GM19193 (cell line): ENCODE results near the gene RFX2.

ENCODE experiments used
- POLR2A ChIP-seq: IDR thresholded peaks from 4 replicates; pipeline ENCODE4 v1.6.1; 2011; ENCODE audit not compliant: insufficient read depth, insufficient read length; ENCODE audit errors: extremely low read depth

The RFX2 gene

DNA sequence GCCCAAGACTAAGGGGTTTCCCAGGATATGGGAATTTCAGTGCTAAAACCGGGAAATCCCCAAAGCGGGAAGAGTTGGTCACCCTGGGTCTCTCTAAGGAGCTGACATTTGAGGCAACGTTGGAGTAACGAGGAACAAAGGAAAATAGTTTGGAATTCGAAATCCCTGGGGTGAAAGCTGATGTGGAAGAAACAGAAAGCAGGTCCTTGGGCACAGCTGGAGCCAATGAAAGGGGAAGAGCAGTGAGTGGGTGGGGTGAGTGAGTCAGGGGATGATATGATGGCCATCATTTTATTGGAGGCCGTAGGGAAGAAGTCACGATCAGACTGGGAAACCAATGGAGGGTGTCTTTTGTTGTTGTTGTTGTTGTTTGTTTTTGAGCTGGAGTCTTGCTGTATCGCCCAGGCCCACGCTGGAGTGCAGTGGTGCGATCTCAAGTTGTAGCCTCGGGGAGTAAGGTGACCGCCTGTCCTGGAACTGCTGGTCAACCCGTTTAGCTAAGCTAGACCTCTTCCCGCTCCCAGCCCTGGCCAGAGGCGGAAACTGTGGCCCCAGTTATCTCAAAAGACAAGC, 3.4 kb upstream of the RFX2 start:
- TF ChIP-seq POLR2A: no peak

DNA sequence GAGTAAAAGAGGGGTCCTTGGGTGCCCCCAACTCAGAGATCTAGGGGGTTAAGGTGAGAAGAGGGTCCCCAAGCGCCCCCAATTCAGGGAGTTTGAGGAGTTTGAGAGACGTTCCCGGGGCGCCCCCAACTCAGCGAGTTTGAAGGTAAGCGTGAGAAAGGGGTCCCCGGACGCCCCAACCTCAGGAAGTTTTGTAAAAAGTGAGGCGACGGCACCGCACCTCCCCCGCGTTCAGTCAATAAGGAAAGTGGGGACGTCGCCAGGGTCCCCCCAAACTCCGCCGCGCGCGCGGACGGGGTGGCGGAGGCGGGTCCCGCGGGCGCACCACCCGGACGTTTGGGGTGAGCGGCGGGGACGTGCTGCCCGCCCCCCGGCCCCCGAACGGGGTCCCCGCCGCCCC, 353 bp downstream of the RFX2 start:
- no peak for TF ChIP-seq POLR2A

DNA sequence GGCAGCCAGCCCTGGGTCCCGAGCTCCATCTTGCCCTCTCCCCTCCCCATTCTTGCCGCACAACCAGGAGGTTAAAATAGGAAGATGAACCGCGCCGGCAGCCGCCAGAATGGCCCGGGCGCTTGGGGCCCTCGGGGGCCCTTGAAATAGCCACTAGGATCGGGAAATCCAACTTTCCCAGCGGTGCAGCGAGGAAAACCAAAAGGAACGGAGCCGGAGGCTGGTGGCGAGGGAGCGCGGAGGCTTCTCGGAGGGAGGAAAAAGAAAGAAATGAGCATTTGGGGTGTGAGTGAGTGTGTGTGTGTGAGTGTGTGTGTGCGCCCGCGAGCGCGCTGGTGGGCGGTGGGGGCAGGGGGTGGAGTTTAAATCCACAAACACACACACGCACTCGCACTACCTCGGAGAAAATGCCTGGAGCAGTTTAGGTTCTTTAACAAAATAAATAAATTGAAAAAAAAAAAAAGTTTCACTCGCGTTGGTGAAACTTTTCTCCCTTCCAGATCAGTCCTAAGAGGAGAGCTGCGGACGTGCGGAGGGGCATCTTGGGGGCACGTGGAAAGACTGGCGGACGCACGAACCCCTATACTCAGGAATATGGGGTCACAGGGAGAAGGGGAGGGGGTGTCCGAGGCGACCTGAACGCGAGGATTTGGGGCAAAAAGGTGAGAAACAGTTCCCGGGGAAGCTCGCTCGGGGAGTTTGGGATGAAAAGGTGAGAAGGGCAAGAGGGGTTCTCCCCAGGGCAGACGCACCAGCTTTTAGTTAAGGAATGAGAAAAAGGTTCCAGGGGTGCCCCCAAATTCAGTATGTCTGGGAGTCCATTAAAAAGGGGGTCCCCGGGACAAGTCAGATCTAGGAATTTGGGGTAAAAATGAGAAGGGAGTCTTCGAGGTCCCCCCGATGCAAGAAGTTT, 1.3 kb downstream of the RFX2 start:
- no peak for TF ChIP-seq POLR2A

DNA sequence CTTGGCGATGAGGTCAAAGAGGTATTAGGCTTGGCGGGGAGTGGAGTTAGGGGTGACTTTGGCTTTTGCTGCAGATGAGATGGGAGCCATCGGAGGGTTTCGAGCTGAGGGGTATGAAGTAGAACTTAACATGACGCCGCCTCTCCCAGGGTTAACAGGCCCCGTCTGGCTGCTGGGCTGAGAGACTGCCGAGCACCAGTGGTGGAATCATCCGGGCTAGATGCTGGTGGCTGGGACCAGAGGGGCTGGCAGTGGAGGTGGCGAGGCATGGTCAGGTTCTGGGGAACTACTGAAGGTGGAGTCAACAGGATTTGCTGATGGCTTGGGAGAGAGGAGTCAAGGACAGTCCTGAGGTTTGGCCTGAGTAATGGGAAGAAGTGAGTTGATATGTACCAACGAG, 4.9 kb downstream of the RFX2 start:
- TF ChIP-seq POLR2A: no peak

DNA sequence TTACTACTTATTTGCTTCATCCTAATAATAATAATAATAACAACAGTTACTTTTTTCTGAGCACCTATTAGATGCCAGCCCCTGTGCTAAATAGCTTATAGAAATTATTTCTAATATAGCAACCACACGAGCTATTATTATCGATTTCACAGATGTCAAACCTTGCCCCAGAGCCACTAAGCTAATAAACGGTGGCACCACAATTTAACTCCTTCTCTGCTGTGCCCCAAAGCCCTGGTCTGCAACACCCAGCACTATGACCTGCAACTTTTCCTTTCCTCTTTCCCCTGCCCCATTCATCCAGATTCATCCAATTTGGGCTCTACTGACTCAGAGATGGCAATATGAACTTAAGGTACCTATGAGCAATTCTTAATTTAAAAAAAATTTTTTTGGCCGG, 6.4 kb downstream of the RFX2 start:
- no peak for TF ChIP-seq POLR2A

DNA sequence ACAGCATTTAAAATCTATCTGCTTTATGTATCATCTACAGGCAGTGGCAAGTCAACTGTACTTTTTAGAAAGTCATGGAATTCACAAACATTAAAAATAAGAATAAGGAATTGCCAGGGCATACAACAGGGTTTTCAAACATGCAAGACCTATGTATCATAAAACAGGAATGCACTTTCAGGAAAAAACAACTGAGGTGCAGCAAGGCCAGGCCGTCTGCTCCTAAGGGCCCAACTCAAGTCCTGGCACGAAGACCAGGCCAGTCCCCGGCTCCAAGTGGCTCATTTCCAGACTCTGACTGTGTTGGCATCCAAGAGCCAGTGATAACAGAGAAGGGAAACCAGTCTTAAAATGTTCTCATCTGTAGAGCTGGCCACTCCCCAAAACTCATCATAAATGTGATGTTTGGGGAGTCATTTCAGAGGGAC, 7.1 kb downstream of the RFX2 start:
- TF ChIP-seq POLR2A: no peak

DNA sequence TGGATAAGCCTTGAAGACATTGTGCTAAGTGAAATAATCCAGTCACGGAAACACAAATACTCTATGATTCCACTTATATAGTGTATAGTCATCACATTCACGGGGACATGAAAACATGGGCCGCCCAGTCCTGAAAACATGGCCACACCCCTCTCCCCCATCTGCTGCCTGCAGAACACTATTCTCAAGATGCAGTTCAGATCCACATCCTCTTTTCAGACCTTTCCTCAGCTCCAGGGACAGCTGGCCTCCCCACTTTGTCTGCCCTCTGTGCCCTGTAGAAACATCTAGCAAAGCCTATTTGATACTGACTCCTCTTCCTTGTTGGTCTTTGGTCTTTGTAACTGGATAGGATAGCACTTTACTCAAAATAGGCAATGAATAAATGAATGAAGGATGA, 8.3 kb downstream of the RFX2 start:
- TF ChIP-seq POLR2A: no peak

DNA sequence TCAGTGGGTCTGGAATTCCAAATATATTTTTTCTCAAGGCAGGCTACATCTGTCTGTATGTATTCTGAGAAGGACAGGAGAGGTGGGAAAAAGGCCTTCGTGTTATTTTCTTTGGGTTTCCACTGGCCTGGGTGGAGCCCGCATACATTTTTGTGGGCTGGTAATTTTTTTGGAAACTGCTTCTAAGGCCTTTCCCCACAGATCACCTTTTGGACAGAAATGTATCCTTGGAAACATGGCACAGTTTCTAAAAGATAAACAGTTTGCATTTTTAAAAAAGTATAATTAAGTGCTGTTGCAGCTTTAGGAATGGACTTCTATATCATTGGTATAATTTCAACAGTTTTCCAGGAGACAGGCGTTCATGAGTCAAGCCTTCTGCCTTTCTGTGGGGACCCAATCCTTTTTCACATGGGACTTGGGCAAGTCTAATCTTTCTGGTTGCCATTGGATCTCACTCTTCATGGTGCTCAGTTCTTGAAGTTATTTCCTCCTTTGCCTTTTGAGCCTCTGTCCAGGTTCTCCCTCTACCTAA, 8.9 kb downstream of the RFX2 start:
- TF ChIP-seq POLR2A: no peak

DNA sequence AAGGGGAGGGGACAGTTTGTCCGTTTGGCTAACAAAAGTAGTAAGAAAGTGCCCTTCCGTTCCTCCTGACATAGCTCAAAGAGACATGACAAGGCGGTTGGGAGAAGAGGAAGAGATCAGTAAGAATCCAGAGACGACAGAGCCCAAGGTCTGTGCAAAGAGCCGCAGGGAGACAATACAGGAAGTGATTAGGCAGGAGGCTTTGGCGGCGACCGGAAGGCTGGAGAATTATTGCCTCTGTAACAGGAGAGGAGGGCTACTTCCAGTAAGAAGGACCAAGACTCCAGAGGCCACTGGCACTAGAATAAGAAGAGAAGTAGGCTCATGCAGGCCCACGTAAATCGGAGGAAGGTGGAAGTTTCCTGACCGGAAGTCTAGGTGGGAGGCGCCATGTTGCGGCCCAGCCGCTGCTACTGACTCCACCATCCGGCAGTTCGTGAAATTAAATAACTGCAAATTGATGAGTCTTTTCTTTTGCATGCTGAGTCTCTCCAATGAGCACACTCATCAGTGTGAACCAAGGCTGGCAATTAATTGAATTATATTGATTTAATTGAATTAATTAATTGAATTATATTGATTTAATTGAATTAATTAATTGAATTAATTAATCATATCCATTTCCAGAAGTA, 9.9 kb downstream of the RFX2 start:
- TF ChIP-seq POLR2A: peak; percentile 23

DNA sequence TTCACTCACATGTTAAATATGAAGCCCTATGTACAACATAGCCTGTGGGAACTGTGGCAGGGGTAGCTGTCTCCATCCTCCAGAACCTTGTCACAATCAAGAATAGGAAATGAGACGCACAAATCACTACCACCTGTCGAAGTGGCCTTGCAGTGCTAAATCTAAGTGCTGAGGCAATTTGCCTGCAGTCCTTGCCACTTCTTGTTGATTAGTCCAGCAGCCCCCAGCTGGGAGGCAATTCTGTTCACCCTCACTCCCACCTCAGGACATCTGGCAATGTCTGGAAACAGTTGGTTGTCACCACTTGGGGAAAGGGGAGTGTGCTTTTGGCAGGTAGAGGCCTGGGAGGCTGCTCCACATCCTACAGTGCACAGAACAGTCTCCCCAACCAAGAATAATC, 10.7 kb downstream of the RFX2 start:
- no peak for TF ChIP-seq POLR2A

DNA sequence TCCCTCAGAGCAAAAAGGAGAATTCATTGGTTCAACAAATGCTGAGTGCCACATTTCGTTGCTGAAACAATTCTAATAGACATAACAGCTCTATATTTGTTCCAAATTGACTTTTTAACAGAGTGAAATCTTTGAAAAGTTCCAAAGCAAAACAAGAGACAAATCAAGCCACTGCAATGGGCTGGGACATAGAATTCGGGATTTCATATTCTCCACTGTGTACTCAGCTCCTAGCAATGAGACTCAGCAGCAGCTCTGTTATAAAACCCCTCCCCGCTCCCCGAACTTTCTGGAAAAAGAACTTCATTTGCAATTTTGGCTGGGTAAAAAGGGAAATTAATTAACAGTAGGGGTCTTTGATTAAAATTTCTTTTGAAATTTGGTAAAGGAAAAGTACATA, 11.3 kb downstream of the RFX2 start:
- TF ChIP-seq POLR2A: no peak

DNA sequence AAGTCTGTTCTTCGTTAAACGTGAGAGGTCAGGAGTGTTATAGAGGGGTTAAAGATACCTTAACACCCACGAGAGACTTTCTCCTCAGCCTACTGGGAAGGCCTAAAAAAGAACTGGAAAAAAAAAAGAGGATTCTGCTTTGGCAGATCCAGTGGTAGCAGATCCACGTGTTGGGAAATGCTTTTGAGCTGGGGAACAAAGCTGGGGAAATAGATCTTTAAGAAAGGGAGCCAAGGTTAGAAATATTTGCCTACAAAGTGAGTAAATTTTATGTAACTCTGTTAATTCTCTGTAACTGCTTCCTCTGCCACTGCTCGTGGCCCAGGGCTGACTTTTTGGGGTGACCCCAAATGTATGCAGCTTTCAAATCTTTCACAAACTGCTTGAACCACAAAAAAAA, 11.7 kb downstream of the RFX2 start:
- TF ChIP-seq POLR2A: no peak

DNA sequence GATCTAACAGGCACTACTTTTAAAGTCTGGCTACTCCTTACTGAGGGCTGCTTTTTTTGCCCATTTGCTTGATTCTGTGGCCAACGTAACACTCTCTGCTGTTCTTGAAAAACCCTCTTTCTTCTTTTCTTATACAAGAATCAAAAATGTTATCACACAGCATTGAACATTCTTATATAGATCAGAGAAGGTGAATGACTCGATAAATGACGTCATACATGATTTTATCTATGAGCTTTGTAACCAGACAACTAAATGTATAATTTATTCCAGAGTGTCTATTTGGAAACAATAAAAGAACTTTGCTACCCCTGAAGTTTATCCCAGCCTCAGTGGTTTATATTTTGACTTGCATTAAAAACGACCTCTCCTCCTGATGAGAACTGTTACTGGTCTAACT, 12.4 kb downstream of the RFX2 start:
- no peak for TF ChIP-seq POLR2A

DNA sequence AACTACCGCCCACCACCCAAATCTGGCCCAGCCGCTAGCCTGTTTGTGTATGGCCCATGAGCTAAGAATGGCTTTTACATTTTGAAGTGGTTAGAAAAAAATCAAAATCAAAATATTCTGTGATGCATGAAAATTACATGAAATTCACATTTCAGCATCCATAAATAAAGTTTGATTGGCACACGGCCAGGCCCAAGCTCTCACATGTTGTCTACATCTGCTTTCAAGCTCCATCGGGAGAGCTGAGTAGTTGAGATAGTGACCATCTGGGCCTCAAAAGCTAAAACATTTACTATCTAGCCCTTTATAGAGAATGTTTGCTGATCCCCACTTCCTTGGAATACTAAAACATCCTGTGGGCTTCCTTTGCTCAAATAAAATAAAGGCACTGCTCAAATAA, 14.5 kb downstream of the RFX2 start:
- TF ChIP-seq POLR2A: no peak

DNA sequence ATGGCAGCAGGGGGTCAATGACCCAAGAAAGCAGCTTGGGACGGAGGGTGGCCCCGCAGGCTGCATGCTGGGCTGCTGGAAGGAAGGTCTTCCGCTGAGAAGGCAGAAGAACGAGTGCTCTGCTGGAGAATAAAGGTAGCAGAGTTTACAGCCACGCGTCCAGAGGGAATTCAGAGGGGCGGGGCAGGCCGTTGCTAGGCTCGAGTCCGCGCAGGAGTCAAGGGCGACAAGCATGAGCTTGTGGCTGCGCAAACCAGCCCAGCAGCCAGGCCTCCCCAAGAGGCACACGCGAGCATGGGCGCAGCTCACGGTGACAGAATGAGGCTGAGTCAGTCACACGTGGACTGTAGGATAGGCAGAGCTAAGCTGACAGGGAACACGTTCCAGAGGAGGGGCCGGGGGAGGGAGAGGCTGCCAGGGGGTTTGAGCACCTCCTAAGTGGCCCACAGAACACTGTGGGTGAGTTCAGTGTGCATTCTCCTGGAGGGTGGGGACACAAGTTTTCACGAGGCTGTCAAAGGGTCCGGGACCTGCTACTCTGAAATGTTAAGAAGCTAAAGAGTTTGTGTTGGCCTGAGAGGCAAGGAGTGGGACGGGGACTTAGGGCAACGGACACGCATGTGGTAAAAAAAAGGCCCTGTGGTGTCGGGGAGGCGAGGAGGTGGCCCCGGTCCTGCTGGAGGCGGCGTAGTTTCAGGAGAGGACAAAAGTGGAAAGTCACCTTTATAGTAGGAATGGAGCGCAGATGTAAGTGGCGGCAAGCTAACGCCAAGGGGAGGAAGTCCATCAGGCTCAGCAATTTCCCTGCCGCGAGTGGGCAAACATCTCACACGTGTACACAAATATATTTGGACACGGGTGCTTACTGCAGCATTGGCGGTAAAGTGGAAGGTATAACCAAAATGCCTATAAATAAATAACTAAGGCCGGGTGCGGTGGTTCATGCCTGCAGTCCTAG, 17.7 kb downstream of the RFX2 start:
- TF ChIP-seq POLR2A: no peak

DNA sequence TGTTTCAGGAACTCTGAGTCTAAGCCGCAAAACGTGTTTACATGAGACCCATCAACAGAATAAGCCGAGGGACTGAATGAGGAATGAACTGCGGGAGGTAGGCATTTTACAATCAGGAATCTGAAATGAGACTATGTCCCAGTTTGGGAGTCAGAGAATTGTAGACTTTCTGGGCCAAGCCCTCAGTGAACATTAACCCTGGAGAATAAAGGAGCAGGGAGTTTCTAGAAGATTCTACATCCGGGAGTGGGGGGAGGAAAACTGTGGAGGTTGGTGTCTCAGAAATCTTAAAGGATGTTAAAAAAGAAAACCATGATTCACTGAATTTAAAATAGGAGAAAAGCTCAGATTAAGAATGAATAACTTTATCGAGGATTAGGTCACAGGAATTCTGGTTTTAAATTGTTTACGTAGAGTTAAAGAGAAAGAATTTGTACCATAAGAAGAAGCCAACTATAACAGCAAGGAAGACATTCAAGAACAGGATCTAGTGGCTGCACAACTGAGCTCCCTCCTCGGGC, 18.5 kb downstream of the RFX2 start:
- no peak for TF ChIP-seq POLR2A
